Stomach (tissue), 9 donors: ENCODE data around the gene RSPRY1. TPM values are rescaled to one million over a fixed set of nuclear protein-coding genes. Genes with fewer than 3 reads are reported as not detected.

ENCODE experiments used
- DNase-seq, 2 donors: peaks; one replicate each; pipeline versions ENCODE4 v3.0.0 to v3.0.0-alpha.2; 2013 to 2019
- H3K27ac ChIP-seq, 5 donors: fragments of 200-600 bp in 4 of 5; sonication (generic) in 4 of 5; one replicate each; pipeline ENCODE4 v1.5.1; 2013 to 2019; ENCODE audit warnings: mild to moderate bottlenecking in 1 of 5, moderate library complexity in 1 of 5
- H3K27me3 ChIP-seq, 3 donors: fragments of 200-600 bp; sonication (generic); one replicate each; pipeline ENCODE4 v1.5.1; 2017 to 2019; ENCODE audit warnings: mixed run types in 1 of 3
- H3K36me3 ChIP-seq, 4 donors: fragments of 200-600 bp; sonication (generic); 1 replicate in 3 of 4; 2 replicates in 1 of 4; pipeline ENCODE4 v1.5.1; 2016 to 2019
- H3K4me1 ChIP-seq, 4 donors: fragments of 200-600 bp; sonication (generic); one replicate each; pipeline ENCODE4 v1.5.1; 2016 to 2019
- H3K4me3 ChIP-seq, 4 donors: fragments of 200-600 bp; sonication (generic) in 3 of 4; one replicate each; pipeline ENCODE4 v1.5.1; 2016 to 2019; ENCODE audit warnings: mild to moderate bottlenecking in 1 of 4
- H3K9me3 ChIP-seq, 4 donors: fragments of 200-600 bp; sonication (generic); one replicate each; pipeline ENCODE4 v1.5.1; 2016 to 2019
- CTCF ChIP-seq, 7 experiments: fragments of 450-650 bp in 4 of 7; fragments of 200-600 bp in 3 of 7; sonication (generic) in 3 of 7; IDR thresholded peaks; one replicate each; pipeline ENCODE4 v1.5.1; 2016 to 2019; ENCODE audit warnings: antibody characterized with exemption in 7 of 7, control low read depth in 2 of 7, mild to moderate bottlenecking in 1 of 7
- EP300 ChIP-seq: sonication (generic); formaldehyde crosslinking; IDR thresholded peaks from one replicate; pipeline ENCODE4 v1.6.1; 2017; ENCODE audit warnings: antibody characterized with exemption
- POLR2A ChIP-seq, 4 donors: fragments of 450-650 bp; IDR thresholded peaks; one replicate each; pipeline ENCODE4 v1.6.1; 2016; ENCODE audit warnings: antibody characterized with exemption in 4 of 4, control low read depth in 2 of 4, mild to moderate bottlenecking in 1 of 4, moderate library complexity in 1 of 4
- POLR2AphosphoS5 ChIP-seq, 3 donors: sonication (generic); formaldehyde crosslinking; IDR thresholded peaks; one replicate each; pipeline ENCODE4 v1.6.1; 2016; ENCODE audit warnings: antibody characterized with exemption in 3 of 3
- WGBS, 5 donors: extraction: QIAGEN DNeasy Blood & Tissue Kit in 3 of 5; methylation state at CpG; one replicate each; pipeline versions ENCODE4 v1.1.5 to v1.1.7; 2013 to 2018; 5-methylcytosine and 5-hydroxymethylcytosine counted together
- intact Hi-C: fragments of 100-400 bp; cut with DNase I; formaldehyde crosslinking; loops from one replicate; pipeline ENCODE4 v1.15.1; 2023; ENCODE audit warnings: low total_unique reads
- polyA plus RNA-seq, 3 donors: library from polyadenylated mRNA; stranded (reverse); fragments of 200-250 nt; gene quantifications; one replicate each; pipeline ENCODE4 v1.2.3, GENCODE V29; 2013
- total RNA-seq, 5 donors: library from RNA; depleted of rRNA; stranded (reverse); fragments of >200 nt; gene quantifications; one replicate each; pipeline versions ENCODE4 v1.1.0 to v1.2.3, GENCODE V29; 2014 to 2016
- donor health status: healthy with polysubstance abuse.
- donor health status: Bipolar disorder and iron deficiency.
- donor health status: healthy.

The RSPRY1 gene
- total and polyA plus RNA-seq, 8 donors, result 5.5 to 110 (median 13.3) TPM

GRCh38 chr16:57225978-57226377, 39.8 kb downstream of the RSPRY1 start:
- intact Hi-C loops, result no loop called here
- 97 to 98% (median 98%) methylated on average over 7 of the region's 7 CpGs for WGBS, 5 donors
- H3K9me3 ChIP-seq, result no peaks in the 10 kb centered on the region
- no peaks in the 10 kb centered on the region for H3K4me1 ChIP-seq
- DNase-seq, result no peak
- no peak overlapping the region for H3K27ac ChIP-seq
- H3K36me3 ChIP-seq, result peaks cover 63 to 100% (median 99%) of the 10 kb centered on the region in 4 donors
- TF ChIP-seq CTCF (IDR thresholded peaks at IDR 0.05) (no peak), EP300 (no peak), POLR2A (IDR thresholded peaks at IDR 0.05) (no peak), POLR2AphosphoS5 (IDR thresholded peaks at IDR 0.05) (no peak)
- no peak overlapping the region for H3K4me3 ChIP-seq
- H3K27me3 ChIP-seq, result no peaks in the 10 kb centered on the region

GRCh38 chr16:57226701-57227621, 40.8 kb downstream of the RSPRY1 start:
- DNase-seq, result no peak
- Histone ChIP-seq H3K36me3 (peaks cover 61 to 100% (median 99%) of the 10 kb centered on the region in 4 donors), H3K4me3 (no peak overlapping the region), H3K4me1 (no peaks in the 10 kb centered on the region), H3K27ac (no peak overlapping the region), H3K27me3 (no peaks in the 10 kb centered on the region), H3K9me3 (no peaks in the 10 kb centered on the region)
- no peak for TF ChIP-seq POLR2A (IDR thresholded peaks at IDR 0.05)
- TF ChIP-seq POLR2AphosphoS5 (IDR thresholded peaks at IDR 0.05), result no peak
- TF ChIP-seq EP300, result no peak
- TF ChIP-seq CTCF (IDR thresholded peaks at IDR 0.05), result no peak
- intact Hi-C loops, result no loop called here
- 90 to 94% (median 91%) methylated on average over 4 of the region's 4 CpGs for WGBS, 5 donors

GRCh38 chr16:57229079-57229478, 43.0 kb downstream of the RSPRY1 start:
- TF ChIP-seq EP300 (no peak), POLR2AphosphoS5 (IDR thresholded peaks at IDR 0.05) (no peak), POLR2A (IDR thresholded peaks at IDR 0.05) (no peak), CTCF (IDR thresholded peaks at IDR 0.05) (no peak)
- Histone ChIP-seq H3K27ac (no peak overlapping the region), H3K4me3 (no peak overlapping the region), H3K36me3 (peaks cover 60 to 100% (median 99%) of the 10 kb centered on the region in 4 donors), H3K4me1 (no peaks in the 10 kb centered on the region), H3K9me3 (no peaks in the 10 kb centered on the region), H3K27me3 (no peaks in the 10 kb centered on the region)
- 59 to 90% (median 72%) methylated on average over 1 of the region's 1 CpG for WGBS, 5 donors
- no peak for DNase-seq
- intact Hi-C loops, result no loop called here

GRCh38 chr16:57231821-57232350, 45.8 kb downstream of the RSPRY1 start:
- intact Hi-C loops, result no loop called here
- 78 to 94% (median 91%) methylated on average over 3 of the region's 3 CpGs for WGBS, 5 donors

More at GRCh38 chr16:57231821-57232350, 45.8 kb downstream of the RSPRY1 start:
- no peaks in the 10 kb centered on the region for H3K27me3 ChIP-seq
- H3K4me3 ChIP-seq, result no peak overlapping the region
- no peak for TF ChIP-seq EP300
- DNase-seq, result no peak
- H3K27ac ChIP-seq, result no peak overlapping the region
- H3K36me3 ChIP-seq, result peaks cover 55 to 100% (median 98%) of the 10 kb centered on the region in 4 donors
- no peaks in the 10 kb centered on the region for H3K9me3 ChIP-seq
- H3K4me1 ChIP-seq, result peaks cover 0 to 7% (median 1%) of the 10 kb centered on the region in 4 donors
